ENCODE measurements around the gene POLE. TPM values are rescaled to one million over a fixed set of nuclear protein-coding genes. Genes with fewer than 3 reads are reported as not detected.
A peak's percentile ranks its signal among the peaks of the same experiment; 100 is the strongest.
"Not testable (repeated sequence)": the region's sequence is repeated elsewhere in the genome, so short reads cannot be mapped to it uniquely, and the experiment has no call there.

POLE gene
- total RNA-seq, 2 experiments from 2014 or later: 157 to 230 TPM

- not testable (repeated sequence) for BruUV-seq (replicated peaks)
Observed at GRCh38 chr12:132692030-132692429, 4.9 kb upstream of the POLE start.

DNA sequence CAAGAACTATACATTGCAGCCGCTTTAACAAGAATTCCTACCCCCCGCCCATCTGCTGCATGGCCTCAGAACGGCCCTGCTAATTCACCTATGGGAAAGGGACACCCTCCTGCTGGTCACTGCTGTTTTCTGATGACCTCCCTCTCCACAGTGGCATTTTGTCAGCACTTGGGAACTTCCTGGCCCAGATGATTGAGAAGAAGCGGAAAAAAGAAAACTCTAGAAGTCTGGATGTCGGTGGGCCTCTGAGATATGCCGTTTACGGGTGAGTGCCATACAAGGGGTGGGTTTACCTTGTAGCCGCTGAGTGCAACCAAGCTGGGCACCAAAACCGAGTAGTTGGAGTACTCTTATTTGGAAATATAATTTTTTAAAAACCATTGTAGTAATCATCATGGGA is 3.0 kb upstream of the POLE start:
- no peaks in the 10 kb centered on the region for H3K9me2 ChIP-seq (ENCODE audit: insufficient read depth, low read length)
- H4K20me1 ChIP-seq (ENCODE audit: insufficient read depth, low read length): peaks cover 15% of the 10 kb centered on the region
- ChIA-PET CTCF (ENCODE audit: unreplicated experiment) (no interaction called here), POLR2A (interaction anchor here (0.8 kb wide), 1 partner anchor 53 kb away, joined by 5 read pairs; no protein-coding TSS in a partner anchor)
- no peak overlapping the region for H2AFZ ChIP-seq (ENCODE audit: low read length)
- H3K4me1 ChIP-seq (ENCODE audit: insufficient read depth, low read length, poor library complexity, severe bottlenecking): peaks cover 23% of the 10 kb centered on the region
- no peak for TF ChIP-seq EZH2phosphoT487 (IDR thresholded peaks at IDR 0.05; ENCODE audit: borderline replicate concordance, low read depth, low read length)
- TF ChIP-seq, protein P1, sequence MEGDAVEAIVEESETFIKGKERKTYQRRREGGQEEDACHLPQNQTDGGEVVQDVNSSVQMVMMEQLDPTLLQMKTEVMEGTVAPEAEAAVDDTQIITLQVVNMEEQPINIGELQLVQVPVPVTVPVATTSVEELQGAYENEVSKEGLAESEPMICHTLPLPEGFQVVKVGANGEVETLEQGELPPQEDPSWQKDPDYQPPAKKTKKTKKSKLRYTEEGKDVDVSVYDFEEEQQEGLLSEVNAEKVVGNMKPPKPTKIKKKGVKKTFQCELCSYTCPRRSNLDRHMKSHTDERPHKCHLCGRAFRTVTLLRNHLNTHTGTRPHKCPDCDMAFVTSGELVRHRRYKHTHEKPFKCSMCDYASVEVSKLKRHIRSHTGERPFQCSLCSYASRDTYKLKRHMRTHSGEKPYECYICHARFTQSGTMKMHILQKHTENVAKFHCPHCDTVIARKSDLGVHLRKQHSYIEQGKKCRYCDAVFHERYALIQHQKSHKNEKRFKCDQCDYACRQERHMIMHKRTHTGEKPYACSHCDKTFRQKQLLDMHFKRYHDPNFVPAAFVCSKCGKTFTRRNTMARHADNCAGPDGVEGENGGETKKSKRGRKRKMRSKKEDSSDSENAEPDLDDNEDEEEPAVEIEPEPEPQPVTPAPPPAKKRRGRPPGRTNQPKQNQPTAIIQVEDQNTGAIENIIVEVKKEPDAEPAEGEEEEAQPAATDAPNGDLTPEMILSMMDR (conservative IDR thresholded peaks at IDR 0.05; ENCODE audit: low read length): no peak
- H3K9me3 ChIP-seq (ENCODE audit: low read length): no peaks in the 10 kb centered on the region
- no peak overlapping the region for H3K4me2 ChIP-seq (ENCODE audit: low read length)
- no peak overlapping the region for H3K4me3 ChIP-seq (ENCODE audit: low read depth, low read length, poor library complexity, severe bottlenecking)
- H3K27ac ChIP-seq (ENCODE audit: low read depth, low read length, poor library complexity, severe bottlenecking): no peak overlapping the region
- intact Hi-C loops (cut with micrococcal nuclease; ENCODE audit: unreplicated experiment): no loop called here
- BruUV-seq (replicated peaks): no TSS peak
- H3K36me3 ChIP-seq (ENCODE audit: insufficient read depth, low read length): peaks cover 44% of the 10 kb centered on the region
- DNase-seq (ENCODE audit: low spot score): no peak
- peaks cover 37% of the 10 kb centered on the region for H3K79me2 ChIP-seq (ENCODE audit: insufficient read depth, low read depth, low read length)

More at GRCh38 chr12:132692030-132692429, 4.9 kb upstream of the POLE start:
- H2AFZ ChIP-seq (ENCODE audit: low read length); CTCF ChIA-PET (ENCODE audit: unreplicated experiment); DNase-seq (ENCODE audit: low spot score); POLR2A ChIA-PET; H3K4me2 ChIP-seq (ENCODE audit: low read length); H3K9me2 ChIP-seq (ENCODE audit: insufficient read depth, low read length); H3K27ac ChIP-seq (ENCODE audit: low read depth, low read length, poor library complexity, severe bottlenecking); intact Hi-C loops (cut with micrococcal nuclease; ENCODE audit: unreplicated experiment); H3K4me3 ChIP-seq (ENCODE audit: low read depth, low read length, poor library complexity, severe bottlenecking); H4K20me1 ChIP-seq (ENCODE audit: insufficient read depth, low read length); H3K9me3 ChIP-seq (ENCODE audit: low read length): not testable (repeated sequence)
- H3K4me1 ChIP-seq (ENCODE audit: insufficient read depth, low read length, poor library complexity, severe bottlenecking): peaks cover 11% of the 10 kb centered on the region
- peaks cover 54% of the 10 kb centered on the region for H3K36me3 ChIP-seq (ENCODE audit: insufficient read depth, low read length)
- peaks cover 19% of the 10 kb centered on the region; the same call in 1 of the 2 replicates for H3K79me2 ChIP-seq (ENCODE audit: insufficient read depth, low read depth, low read length)

DNA sequence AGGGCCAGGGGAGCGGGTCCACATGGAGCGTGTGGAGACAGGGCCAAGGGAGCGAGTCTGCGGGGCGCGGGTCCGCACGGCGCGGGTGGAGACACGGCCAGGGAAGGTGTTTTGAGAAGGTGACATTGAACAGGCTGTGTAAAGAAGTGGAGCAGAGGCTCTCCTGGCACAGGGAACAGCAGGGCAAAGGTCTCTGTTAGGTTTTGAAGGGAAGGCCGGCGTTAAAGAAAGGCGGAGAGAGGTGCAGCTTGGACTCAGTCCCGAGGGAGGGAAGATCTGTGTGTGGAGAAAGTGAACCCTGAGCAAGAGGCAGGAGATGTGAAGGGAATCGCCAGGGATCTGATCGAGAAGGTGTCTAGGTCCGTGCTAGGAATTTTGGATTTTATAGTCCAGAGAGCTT is 2.1 kb upstream of the POLE start:
- Histone ChIP-seq H3K4me3 (ENCODE audit: low read depth, low read length, poor library complexity, severe bottlenecking) (peak overlapping the region; percentile 46), H3K9me2 (ENCODE audit: insufficient read depth, low read length) (no peaks in the 10 kb centered on the region), H3K36me3 (ENCODE audit: insufficient read depth, low read length) (peaks cover 40% of the 10 kb centered on the region), H4K20me1 (ENCODE audit: insufficient read depth, low read length) (peaks cover 16% of the 10 kb centered on the region), H3K27ac (ENCODE audit: low read depth, low read length, poor library complexity, severe bottlenecking) (no peak overlapping the region), H3K9me3 (ENCODE audit: low read length) (no peaks in the 10 kb centered on the region), H2AFZ (ENCODE audit: low read length) (no peak overlapping the region), H3K79me2 (ENCODE audit: insufficient read depth, low read depth, low read length) (peaks cover 40% of the 10 kb centered on the region), H3K4me2 (ENCODE audit: low read length) (peak overlapping the region; percentile 51), H3K4me1 (ENCODE audit: insufficient read depth, low read length, poor library complexity, severe bottlenecking) (peaks cover 25% of the 10 kb centered on the region)
- POLR2A ChIA-PET: interaction anchor here (0.8 kb wide), 1 partner anchor 52 kb away, joined by 5 read pairs; no protein-coding TSS in a partner anchor
- intact Hi-C loops (cut with micrococcal nuclease; ENCODE audit: unreplicated experiment): no loop called here
- BruUV-seq (replicated peaks): no TSS peak
- no peak for DNase-seq (ENCODE audit: low spot score)
- no peak for TF ChIP-seq EZH2phosphoT487 (IDR thresholded peaks at IDR 0.05; ENCODE audit: borderline replicate concordance, low read depth, low read length)
- TF ChIP-seq, protein P1 (conservative IDR thresholded peaks at IDR 0.05; ENCODE audit: low read length): no peak
- CTCF ChIA-PET (ENCODE audit: unreplicated experiment): no interaction called here
